CD4-positive, alpha-beta memory T cell (primary cell): ENCODE measurements around the gene TRAPPC8. TPM values are rescaled to one million over a fixed set of nuclear protein-coding genes. Genes with fewer than 3 reads are reported as not detected.

ENCODE experiments used
- CTCF ChIA-PET: fragments of 350-600 bp; sonication (Branson Sonifier 250); formaldehyde crosslinking; loops from one replicate; lab custom pipeline; 2021; ENCODE audit warnings: inconsistent platforms; ENCODE audit not compliant: partially characterized antibody; lab: Charles Lee
- POLR2A ChIA-PET: fragments of 350-600 bp; sonication (Branson Sonifier 250); formaldehyde crosslinking; loops from one replicate; lab custom pipeline; 2021; ENCODE audit not compliant: partially characterized antibody; lab: Charles Lee
- DNase-seq, 5 donors: peaks; one replicate each; pipeline versions ENCODE4 v3.0.0 to v3.0.0-alpha.2; 2020 to 2022; ENCODE audit warnings: mixed read lengths in 1 of 5
- H3K27ac ChIP-seq: one replicate; pipeline ENCODE4 v1.7.0; 2013; ENCODE audit warnings: low read depth, low read length
- H3K27me3 ChIP-seq: 2 replicates; pipeline ENCODE4 v1.7.0; 2013; ENCODE audit warnings: mild to moderate bottlenecking, low read length, moderate library complexity; ENCODE audit not compliant: insufficient read depth
- H3K36me3 ChIP-seq: 2 replicates; pipeline ENCODE4 v1.7.0; 2013; ENCODE audit warnings: mild to moderate bottlenecking, low read length, moderate library complexity; ENCODE audit not compliant: insufficient read depth
- H3K4me1 ChIP-seq: 2 replicates; pipeline ENCODE4 v1.7.0; 2013; ENCODE audit warnings: mild to moderate bottlenecking, low read length, moderate library complexity; ENCODE audit not compliant: insufficient read depth
- H3K4me3 ChIP-seq, 2 donors: one replicate each; pipeline ENCODE4 v1.7.0; 2013; ENCODE audit warnings: low read length in 2 of 2, mild to moderate bottlenecking in 1 of 2
- H3K9me3 ChIP-seq, 2 donors: one replicate each; pipeline ENCODE4 v1.7.0; 2013; ENCODE audit warnings: low read length in 2 of 2, control low read depth in 1 of 2; ENCODE audit not compliant: control insufficient read depth in 1 of 2
- H3K27ac Mint-ChIP-seq, 7 donors: one replicate each; pipeline ENCODE4 v1.8.0; 2020 to 2021; ENCODE audit warnings: mixed read lengths in 7 of 7, mild to moderate bottlenecking in 6 of 7, inconsistent platforms in 3 of 7, moderate library complexity in 3 of 7
- H3K27me3 Mint-ChIP-seq, 2 donors: one replicate each; pipeline ENCODE4 v1.8.0; 2020 to 2021; ENCODE audit warnings: mixed read lengths in 2 of 2
- H3K36me3 Mint-ChIP-seq, 2 donors: one replicate each; pipeline ENCODE4 v1.8.0; 2020 to 2021; ENCODE audit warnings: mixed read lengths in 2 of 2, inconsistent platforms in 1 of 2, mild to moderate bottlenecking in 1 of 2
- H3K4me1 Mint-ChIP-seq, 4 donors: one replicate each; pipeline ENCODE4 v1.8.0; 2020 to 2021; ENCODE audit warnings: mixed read lengths in 4 of 4, mild to moderate bottlenecking in 1 of 4
- H3K4me3 Mint-ChIP-seq, 8 donors: one replicate each; pipeline ENCODE4 v1.8.0; 2020 to 2021; ENCODE audit warnings: mixed read lengths in 8 of 8, mild to moderate bottlenecking in 7 of 8, moderate library complexity in 6 of 8, inconsistent platforms in 3 of 8
- H3K9me3 Mint-ChIP-seq, 8 donors: one replicate each; pipeline ENCODE4 v1.8.0; 2020 to 2021; ENCODE audit warnings: mixed read lengths in 8 of 8, mild to moderate bottlenecking in 5 of 8, inconsistent platforms in 3 of 8, moderate library complexity in 1 of 8
- intact Hi-C: fragments of 100-400 bp; cut with micrococcal nuclease; formaldehyde crosslinking; loops from one replicate; pipeline ENCODE4 v1.15.1; 2023
- polyA plus RNA-seq, 2 donors: library from polyadenylated mRNA; unstranded; fragments of 300-500 nt; fragmentation: Illumina TruSeq; gene quantifications; one replicate each; pipeline ENCODE4 v1.2.3, GENCODE V29; 2021
- total RNA-seq, 2 experiments: library from RNA; stranded (reverse); gene quantifications; one replicate each; pipeline ENCODE4 v1.2.3, GENCODE V29; 2021

Gene TRAPPC8
- 10 to 100 TPM; 59.4 to 66.3 TPM for total RNA-seq
- 10 to 100 TPM; 15.3 to 27.6 TPM for polyA plus RNA-seq

- Mint-ChIP-seq H3K27me3 (no peaks in the 10 kb centered on the region), H3K36me3 (peaks cover 0 to 25% of the 10 kb centered on the region in 2 donors), H3K4me3 (peak within 1 kb of the TSS; percentile 98 to 100 (median 99)), H3K4me1 (peaks cover 32 to 64% (median 46%) of the 10 kb centered on the region in 4 donors), H3K9me3 (no peaks in the 10 kb centered on the region), H3K27ac (peak within 1 kb of the TSS; percentile 98 to 100 (median 99))
- Histone ChIP-seq H3K36me3 (no peaks in the 10 kb centered on the region), H3K9me3 (no peaks in the 10 kb centered on the region), H3K27ac (peak within 1 kb of the TSS; percentile 95), H3K4me3 (peak within 1 kb of the TSS; percentile 83 to 99), H3K27me3 (no peaks in the 10 kb centered on the region), H3K4me1 (peaks cover 50% of the 10 kb centered on the region)
- DNase-seq = peak; percentile 92 to 96 (median 95)
- POLR2A ChIA-PET = interaction anchor here (0.8 to 3.8 kb wide), 23 partner anchors 9 to 154 kb away, joined by 3 to 134 read pairs (median 5); partner anchors contain the start of genes RNF125 and RNF138
- intact Hi-C loops = loop anchor here (1.0 kb wide), 6 partner anchors 14 to 258 kb away; partner anchors contain the start of gene RNF125
- CTCF ChIA-PET = interaction anchor here (0.9 to 3.6 kb wide), 16 partner anchors 9 to 164 kb away, joined by 3 to 29 read pairs (median 5); partner anchors contain the start of genes RNF125 and RNF138
These were observed at the start of gene TRAPPC8 for GRCh38 chr18:31942999-31943877. Gene TRAPPC8 (minus strand): TSS chr18:31943128. CDS start chr18:31942764, 364 bp downstream.

- H3K27ac ChIP-seq = no peak overlapping the region
- no peaks in the 10 kb centered on the region for H3K36me3 ChIP-seq
- no peak overlapping the region for H3K4me3 Mint-ChIP-seq
- H3K9me3 Mint-ChIP-seq = no peaks in the 10 kb centered on the region
- no peaks in the 10 kb centered on the region for H3K27me3 Mint-ChIP-seq
- no peak overlapping the region for H3K4me3 ChIP-seq
- peak overlapping the region in 1 of 7 donors; percentile 57 for H3K27ac Mint-ChIP-seq
- H3K36me3 Mint-ChIP-seq = no peaks in the 10 kb centered on the region
- no peaks in the 10 kb centered on the region for H3K27me3 ChIP-seq
- no peaks in the 10 kb centered on the region for H3K4me1 Mint-ChIP-seq
- ChIA-PET POLR2A (no interaction called here), CTCF (interaction anchor here (0.8 to 1.5 kb wide), 2 partner anchors 13 to 18 kb away, joined by 3 to 5 read pairs; no protein-coding TSS in a partner anchor)
- DNase-seq = no peak
- H3K9me3 ChIP-seq = no peaks in the 10 kb centered on the region
- H3K4me1 ChIP-seq = no peaks in the 10 kb centered on the region
- intact Hi-C loops = no loop called here
These were observed 47.9 kb upstream of the TRAPPC8 start for GRCh38 chr18:31990823-31991222.

GRCh38 chr18:31983976-31984375 lies 41.0 kb upstream of the TRAPPC8 start:
- POLR2A ChIA-PET = interaction anchor here (0.7 to 4.3 kb wide), 6 partner anchors 35 to 108 kb away, joined by 3 to 38 read pairs (median 4); partner anchors contain the start of genes RNF125, RNF138 and TRAPPC8
- no peaks in the 10 kb centered on the region for H3K27me3 Mint-ChIP-seq
- H3K36me3 ChIP-seq = no peaks in the 10 kb centered on the region
- H3K9me3 Mint-ChIP-seq = peaks cover 0 to 6% (median 5%) of the 10 kb centered on the region in 8 donors
- DNase-seq = peak in 4 of 5 donors; percentile 30 to 47 (median 32)
- H3K4me3 Mint-ChIP-seq = peak overlapping the region in 6 of 8 donors; percentile 13 to 78 (median 52)
- peaks cover 29% of the 10 kb centered on the region for H3K4me1 ChIP-seq
- H3K4me3 ChIP-seq = no peak overlapping the region
- intact Hi-C loops = loop anchor here (1.0 kb wide), 1 partner anchor 34 kb away; the partner anchor contains the start of gene RNF125
- H3K9me3 ChIP-seq = no peaks in the 10 kb centered on the region
- no peaks in the 10 kb centered on the region for H3K27me3 ChIP-seq
- no peak overlapping the region for H3K27ac ChIP-seq
- H3K27ac Mint-ChIP-seq = peak overlapping the region in 5 of 7 donors; percentile 15 to 90 (median 54)
- CTCF ChIA-PET = interaction anchor here (0.5 to 3.2 kb wide), 3 partner anchors 29 to 174 kb away, joined by 5 to 19 read pairs (median 7); partner anchors contain the start of gene RNF125
- H3K36me3 Mint-ChIP-seq = peaks cover 0 to 3% of the 10 kb centered on the region in 2 donors
- H3K4me1 Mint-ChIP-seq = peaks cover 24 to 36% (median 28%) of the 10 kb centered on the region in 4 donors

GRCh38 chr18:31983020-31983419 lies 40.1 kb upstream of the TRAPPC8 start:
- Histone ChIP-seq H3K4me1 (peaks cover 29% of the 10 kb centered on the region), H3K27me3 (no peaks in the 10 kb centered on the region), H3K36me3 (no peaks in the 10 kb centered on the region), H3K9me3 (peaks cover 0 to 7% of the 10 kb centered on the region in 2 donors), H3K4me3 (no peak overlapping the region), H3K27ac (no peak overlapping the region)
- H3K27me3 Mint-ChIP-seq = no peaks in the 10 kb centered on the region
- H3K27ac Mint-ChIP-seq = peak overlapping the region in 5 of 7 donors; percentile 22 to 90 (median 35)
- peaks cover 0 to 3% of the 10 kb centered on the region in 2 donors for H3K36me3 Mint-ChIP-seq
- CTCF ChIA-PET = interaction anchor here (3.2 kb wide), 1 partner anchor 36 kb away, joined by 19 read pairs; the partner anchor contains the start of gene RNF125
- DNase-seq = no peak
- POLR2A ChIA-PET = interaction anchor here (0.6 to 4.3 kb wide), 5 partner anchors 36 to 109 kb away, joined by 4 to 38 read pairs (median 5); partner anchors contain the start of genes RNF125, RNF138 and TRAPPC8
- intact Hi-C loops = no loop called here
- peak overlapping the region in 1 of 8 donors; percentile 78 for H3K4me3 Mint-ChIP-seq
- peaks cover 0 to 15% (median 12%) of the 10 kb centered on the region in 8 donors for H3K9me3 Mint-ChIP-seq
- peaks cover 24 to 36% (median 28%) of the 10 kb centered on the region in 4 donors for H3K4me1 Mint-ChIP-seq

- Mint-ChIP-seq H3K9me3 (peaks cover 0 to 17% (median 16%) of the 10 kb centered on the region in 8 donors), H3K36me3 (peaks cover 0 to 3% of the 10 kb centered on the region in 2 donors), H3K27me3 (no peaks in the 10 kb centered on the region), H3K27ac (no peak overlapping the region), H3K4me1 (peaks cover 24 to 36% (median 29%) of the 10 kb centered on the region in 4 donors), H3K4me3 (no peak overlapping the region)
- no peaks in the 10 kb centered on the region for H3K27me3 ChIP-seq
- ChIA-PET CTCF (no interaction called here), POLR2A (no interaction called here)
- peaks cover 0 to 7% of the 10 kb centered on the region in 2 donors for H3K9me3 ChIP-seq
- H3K4me1 ChIP-seq = peaks cover 29% of the 10 kb centered on the region
- no peak overlapping the region for H3K27ac ChIP-seq
- no peak for DNase-seq
- H3K4me3 ChIP-seq = no peak overlapping the region
- intact Hi-C loops = no loop called here
- no peaks in the 10 kb centered on the region for H3K36me3 ChIP-seq
These were observed 37.9 kb upstream of the TRAPPC8 start for GRCh38 chr18:31980863-31981262.

- Mint-ChIP-seq H3K9me3 (peaks cover 0 to 26% (median 23%) of the 10 kb centered on the region in 8 donors), H3K4me3 (no peak overlapping the region), H3K4me1 (peaks cover 20 to 32% (median 25%) of the 10 kb centered on the region in 4 donors), H3K27me3 (no peaks in the 10 kb centered on the region), H3K36me3 (peaks cover 2 to 7% of the 10 kb centered on the region in 2 donors), H3K27ac (peak overlapping the region in 1 of 7 donors; percentile 30)
- DNase-seq = no peak
- Histone ChIP-seq H3K9me3 (peaks cover 0 to 7% of the 10 kb centered on the region in 2 donors), H3K27ac (no peak overlapping the region), H3K4me1 (peaks cover 23% of the 10 kb centered on the region), H3K4me3 (no peak overlapping the region), H3K27me3 (no peaks in the 10 kb centered on the region), H3K36me3 (no peaks in the 10 kb centered on the region)
- CTCF ChIA-PET = interaction anchor here (2.5 to 5.3 kb wide), 2 partner anchors 37 to 92 kb away, joined by 10 to 29 read pairs; partner anchors contain the start of gene TRAPPC8
- POLR2A ChIA-PET = no interaction called here
- intact Hi-C loops = loop anchor here (5.0 kb wide), 1 partner anchor 422 kb away; no protein-coding TSS in a partner anchor
These were observed 36.8 kb upstream of the TRAPPC8 start for GRCh38 chr18:31979714-31980113.
